NB4 (cell line): ENCODE data around the gene SCYGR7.

Source experiments
- DNase-seq: peaks from one replicate; pipeline ENCODE4 v3.0.0; 2010; ENCODE audit warnings: low read depth
- H3K4me3 ChIP-seq: one replicate; pipeline ENCODE4 v1.5.1; 2011; ENCODE audit warnings: mild to moderate bottlenecking, low read depth, low read length, moderate library complexity
- CTCF ChIP-seq: IDR thresholded peaks from one replicate; pipeline ENCODE4 v1.5.1; 2012; ENCODE audit warnings: low read depth, low read length
- MYC ChIP-seq: IDR thresholded peaks from 2 replicates; pipeline ENCODE4 v1.6.1; 2011; ENCODE audit warnings: low read depth, low read length
- POLR2A ChIP-seq: IDR thresholded peaks from 2 replicates; pipeline ENCODE4 v1.6.1; 2011; ENCODE audit warnings: mild to moderate bottlenecking; ENCODE audit not compliant: insufficient read length; ENCODE audit errors: extremely low read depth
- TF ChIP-seq, protein P1 (sequence below): IDR thresholded peaks from 2 replicates; pipeline ENCODE4 v1.6.1; 2011; ENCODE audit warnings: low read depth, low read length

SCYGR7 gene, protein sequence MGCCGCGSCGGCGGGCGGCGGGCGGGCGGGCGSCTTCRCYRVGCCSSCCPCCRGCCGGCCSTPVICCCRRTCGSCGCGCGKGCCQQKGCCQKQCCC

GRCh38 chr2:227728035-227728434 is at the start of gene SCYGR7:
TSS of gene SCYGR7 (plus strand) at chr2:227728335. CDS start at chr2:227728335, 0 bp downstream.
- H3K4me3 ChIP-seq, result no peak within 1 kb of the TSS
- TF ChIP-seq, protein P1, sequence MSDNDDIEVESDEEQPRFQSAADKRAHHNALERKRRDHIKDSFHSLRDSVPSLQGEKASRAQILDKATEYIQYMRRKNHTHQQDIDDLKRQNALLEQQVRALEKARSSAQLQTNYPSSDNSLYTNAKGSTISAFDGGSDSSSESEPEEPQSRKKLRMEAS, result no peak
- TF ChIP-seq CTCF (no peak), POLR2A (no peak), MYC (no peak)
- DNase-seq, result no peak

- H3K4me3 ChIP-seq, result no peak overlapping the region
- TF ChIP-seq POLR2A, result no peak
- TF ChIP-seq MYC, result no peak
- TF ChIP-seq, protein P1, result no peak
- no peak for TF ChIP-seq CTCF
- no peak for DNase-seq
These were observed 43.9 kb upstream of the SCYGR7 start for GRCh38 chr2:227684258-227684657.

- H3K4me3 ChIP-seq, result no peak overlapping the region
- no peak for DNase-seq
- no peak for TF ChIP-seq POLR2A
- TF ChIP-seq, protein P1, result no peak
- TF ChIP-seq CTCF, result no peak
- no peak for TF ChIP-seq MYC
These were observed 40.9 kb upstream of the SCYGR7 start for GRCh38 chr2:227687189-227687588.

DNA sequence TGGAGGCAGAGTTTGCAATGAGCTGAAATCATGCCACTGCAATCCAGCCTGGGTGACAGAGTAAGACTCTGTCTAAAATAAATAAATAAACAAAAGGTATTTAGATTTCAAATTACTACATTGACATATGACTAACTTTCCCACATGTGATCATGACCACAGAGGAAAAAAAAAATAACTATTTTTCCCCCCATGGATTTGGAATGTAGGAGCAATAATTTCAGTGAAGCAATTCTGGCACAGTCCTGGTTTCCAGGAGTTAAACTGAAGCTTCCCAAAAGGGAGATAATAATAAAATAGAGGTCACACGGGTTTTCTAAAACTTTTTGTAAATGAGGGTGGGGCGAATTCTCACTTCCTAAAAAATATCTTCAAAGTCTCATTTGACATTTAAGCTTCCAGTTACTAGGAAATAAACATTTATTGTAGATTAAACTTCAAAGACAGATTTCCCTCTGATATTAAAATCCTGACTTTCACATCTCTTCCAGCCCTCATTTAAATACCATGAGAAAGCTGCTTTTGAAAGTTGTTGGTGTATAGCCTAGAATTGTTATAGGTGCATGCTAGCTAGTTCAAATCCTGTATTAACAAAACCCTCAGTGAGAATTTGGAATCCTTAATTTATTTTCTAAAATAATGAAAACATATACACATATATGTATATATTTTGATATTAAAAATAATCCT is 31.0 kb upstream of the SCYGR7 start:
- H3K4me3 ChIP-seq, result no peak overlapping the region
- TF ChIP-seq POLR2A, result no peak
- TF ChIP-seq, protein P1, result no peak
- no peak for TF ChIP-seq MYC
- TF ChIP-seq CTCF, result no peak
- no peak for DNase-seq

DNA sequence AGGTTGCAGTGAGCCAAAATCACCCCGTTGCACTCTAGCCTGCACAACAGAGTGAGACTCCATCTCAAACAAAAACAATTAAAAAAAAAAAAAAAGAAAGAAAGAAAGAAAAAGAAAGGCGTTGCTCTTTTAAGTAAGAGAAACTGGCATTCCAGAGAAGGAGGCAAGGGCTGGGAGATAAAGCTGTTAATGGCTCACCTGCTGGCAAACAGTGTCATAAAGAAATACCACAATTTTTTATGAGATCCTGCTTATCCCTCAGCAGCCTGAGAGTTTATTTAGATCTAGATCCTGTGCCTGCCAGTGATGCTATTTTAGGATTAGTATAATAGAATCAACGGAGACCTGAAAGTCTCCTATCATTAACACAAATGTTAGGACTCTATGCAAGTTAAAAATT is 26.6 kb upstream of the SCYGR7 start:
- TF ChIP-seq, protein P1, result no peak
- no peak for TF ChIP-seq POLR2A
- TF ChIP-seq MYC, result no peak
- TF ChIP-seq CTCF, result no peak
- DNase-seq, result no peak
- no peak overlapping the region for H3K4me3 ChIP-seq
